Choroid plexus epithelial cell (primary cell): ENCODE measurements around the gene ENOX1.

Experiments
- DNase-seq: peaks from one replicate; pipeline ENCODE4 v3.0.0-alpha.2; 2010; ENCODE audit warnings: low read depth
- H3K4me3 ChIP-seq: 2 replicates; pipeline ENCODE4 v1.5.1; 2011; ENCODE audit warnings: low read depth, mild to moderate bottlenecking, control low read depth, low read length, moderate library complexity
- TF ChIP-seq, protein P1 (sequence below): conservative IDR thresholded peaks from 2 replicates; pipeline ENCODE4 v1.5.1; 2011; ENCODE audit warnings: low read depth, mild to moderate bottlenecking, control low read depth, inconsistent platforms, low read length, moderate library complexity

ENOX1 gene

GRCh38 chr13:43510956-43511901, 275.5 kb downstream of the ENOX1 start:
- no peak overlapping the region for H3K4me3 ChIP-seq
- TF ChIP-seq, protein P1, sequence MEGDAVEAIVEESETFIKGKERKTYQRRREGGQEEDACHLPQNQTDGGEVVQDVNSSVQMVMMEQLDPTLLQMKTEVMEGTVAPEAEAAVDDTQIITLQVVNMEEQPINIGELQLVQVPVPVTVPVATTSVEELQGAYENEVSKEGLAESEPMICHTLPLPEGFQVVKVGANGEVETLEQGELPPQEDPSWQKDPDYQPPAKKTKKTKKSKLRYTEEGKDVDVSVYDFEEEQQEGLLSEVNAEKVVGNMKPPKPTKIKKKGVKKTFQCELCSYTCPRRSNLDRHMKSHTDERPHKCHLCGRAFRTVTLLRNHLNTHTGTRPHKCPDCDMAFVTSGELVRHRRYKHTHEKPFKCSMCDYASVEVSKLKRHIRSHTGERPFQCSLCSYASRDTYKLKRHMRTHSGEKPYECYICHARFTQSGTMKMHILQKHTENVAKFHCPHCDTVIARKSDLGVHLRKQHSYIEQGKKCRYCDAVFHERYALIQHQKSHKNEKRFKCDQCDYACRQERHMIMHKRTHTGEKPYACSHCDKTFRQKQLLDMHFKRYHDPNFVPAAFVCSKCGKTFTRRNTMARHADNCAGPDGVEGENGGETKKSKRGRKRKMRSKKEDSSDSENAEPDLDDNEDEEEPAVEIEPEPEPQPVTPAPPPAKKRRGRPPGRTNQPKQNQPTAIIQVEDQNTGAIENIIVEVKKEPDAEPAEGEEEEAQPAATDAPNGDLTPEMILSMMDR, result no peak
- DNase-seq, result no peak

- TF ChIP-seq, protein P1, result no peak
- no peak for DNase-seq
- H3K4me3 ChIP-seq, result no peak overlapping the region
These were observed 291.0 kb downstream of the ENOX1 start for GRCh38 chr13:43495732-43496131.

DNA sequence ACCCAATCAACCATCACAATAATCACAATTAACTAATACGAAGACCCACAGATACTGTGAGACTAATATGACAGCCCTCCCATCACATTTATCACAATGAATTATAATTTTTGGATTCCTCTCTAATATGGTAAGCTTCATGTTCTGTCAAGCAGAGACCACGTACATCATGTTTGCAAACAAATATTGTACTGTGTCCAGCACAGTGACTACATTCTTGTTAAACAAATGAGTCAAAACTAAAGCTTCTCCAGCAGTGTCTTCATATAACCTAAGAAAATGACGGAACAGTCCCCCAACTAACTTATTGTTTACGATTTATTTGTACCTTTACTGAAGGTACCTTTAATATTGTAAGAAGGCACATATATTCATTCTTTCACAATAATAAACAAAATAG, 292.6 kb downstream of the ENOX1 start:
- TF ChIP-seq, protein P1, result no peak
- DNase-seq, result no peak
- no peak overlapping the region for H3K4me3 ChIP-seq

- TF ChIP-seq, protein P1, result no peak
- DNase-seq, result no peak
- H3K4me3 ChIP-seq, result no peak overlapping the region
These were observed 293.2 kb downstream of the ENOX1 start for GRCh38 chr13:43493496-43494000.

GRCh38 chr13:43492745-43493144, 294.0 kb downstream of the ENOX1 start:
- DNase-seq, result no peak
- H3K4me3 ChIP-seq, result no peak overlapping the region
- TF ChIP-seq, protein P1, result no peak

- no peak for DNase-seq
- H3K4me3 ChIP-seq, result no peak overlapping the region
- TF ChIP-seq, protein P1, result no peak
These were observed 294.5 kb downstream of the ENOX1 start for GRCh38 chr13:43492311-43492710.
